Vagina (tissue), 2 donors: Measurements from ENCODE around the gene TEX44. TPM values are rescaled to one million over a fixed set of nuclear protein-coding genes. Genes with fewer than 3 reads are reported as not detected.
"Not testable (repeated sequence)": the region's sequence is repeated elsewhere in the genome, so short reads cannot be mapped to it uniquely, and the experiment has no call there.

ENCODE experiments used
- DNase-seq, 2 donors: peaks; one replicate each; pipeline ENCODE4 v3.0.0-alpha.2; 2017; ENCODE audit errors: extremely low spot score in 2 of 2
- H3K27ac ChIP-seq: fragments of 200-600 bp; sonication (generic); one replicate; pipeline ENCODE4 v1.5.1; 2019
- H3K27me3 ChIP-seq: fragments of 200-600 bp; sonication (generic); one replicate; pipeline ENCODE4 v1.5.1; 2019
- H3K36me3 ChIP-seq, 2 donors: fragments of 200-600 bp; sonication (generic); one replicate each; pipeline ENCODE4 v1.5.1; 2017 to 2019
- H3K4me1 ChIP-seq: fragments of 200-600 bp; sonication (generic); one replicate; pipeline ENCODE4 v1.5.1; 2019
- H3K4me3 ChIP-seq, 2 donors: fragments of 200-600 bp; sonication (generic); 1 replicate in 1 of 2; 2 replicates in 1 of 2; pipeline ENCODE4 v1.5.1; 2016 to 2019
- H3K9me3 ChIP-seq: fragments of 200-600 bp; sonication (generic); one replicate; pipeline ENCODE4 v1.5.1; 2019
- CTCF ChIP-seq, 3 experiments: fragments of 450-650 bp in 2 of 3; fragments of 200-600 bp in 1 of 3; sonication (generic) in 1 of 3; IDR thresholded peaks; one replicate each; pipeline ENCODE4 v1.5.1; 2017 to 2019; ENCODE audit warnings: antibody characterized with exemption in 3 of 3, mild to moderate bottlenecking in 2 of 3, moderate library complexity in 2 of 3
- POLR2A ChIP-seq, 2 donors: fragments of 450-650 bp; IDR thresholded peaks; one replicate each; pipeline ENCODE4 v1.6.1; 2017; ENCODE audit warnings: antibody characterized with exemption in 2 of 2, mild to moderate bottlenecking in 2 of 2, moderate library complexity in 2 of 2
- POLR2AphosphoS5 ChIP-seq, 2 donors: sonication (generic); formaldehyde crosslinking; IDR thresholded peaks; one replicate each; pipeline ENCODE4 v1.9.0; 2017; ENCODE audit warnings: antibody characterized with exemption in 2 of 2, mild to moderate bottlenecking in 2 of 2, low read depth in 1 of 2; ENCODE audit not compliant: insufficient read depth in 1 of 2
- intact Hi-C: fragments of 100-400 bp; cut with DNase I; formaldehyde crosslinking; loops from one replicate; pipeline ENCODE4 v1.15.1; 2023
- total RNA-seq: library from RNA; depleted of rRNA; stranded (reverse); fragments of >200 nt; gene quantifications from one replicate; pipeline ENCODE4 v1.2.3, GENCODE V29; 2016

Gene TEX44
- total RNA-seq, 1 donor from 2014 or later = not detected

GRCh38 chr2:231579560-231579959 is 13.1 kb upstream of the TEX44 start:
- TF ChIP-seq POLR2A (IDR thresholded peaks at IDR 0.05) (no peak), CTCF (IDR thresholded peaks at IDR 0.05) (no peak), POLR2AphosphoS5 (IDR thresholded peaks at IDR 0.05; ENCODE audit: insufficient read depth in 1 of 2, low read depth in 1 of 2) (no peak)
- no peak for DNase-seq
- Histone ChIP-seq H3K4me1 (no peaks in the 10 kb centered on the region), H3K9me3 (no peaks in the 10 kb centered on the region), H3K27me3 (no peaks in the 10 kb centered on the region), H3K36me3 (no peaks in the 10 kb centered on the region), H3K27ac (no peak overlapping the region), H3K4me3 (no peak overlapping the region)
- intact Hi-C loops = no loop called here

GRCh38 chr2:231581328-231581727 is 11.3 kb upstream of the TEX44 start:
- no peaks in the 10 kb centered on the region for H3K27me3 ChIP-seq
- intact Hi-C loops = no loop called here

DNA sequence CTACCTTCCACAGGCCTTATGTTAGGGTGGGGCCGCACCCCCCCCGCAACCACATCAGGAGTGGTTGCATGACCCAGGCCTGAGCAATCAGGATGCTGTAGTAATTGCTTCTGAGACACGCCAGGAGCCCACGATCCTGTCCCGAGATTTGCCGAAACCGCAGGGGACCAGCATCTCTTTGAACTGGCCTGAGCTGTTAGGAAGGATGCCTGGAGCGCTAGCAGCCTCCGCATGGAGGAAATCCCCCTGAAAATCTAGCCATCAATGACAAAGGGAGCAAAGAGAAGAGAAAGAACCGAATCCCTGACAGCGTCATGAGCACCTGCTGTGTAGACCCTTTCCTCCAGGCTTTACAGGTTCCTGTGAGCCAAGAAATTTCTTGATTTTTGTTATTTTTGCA is 8.7 kb upstream of the TEX44 start:
- Histone ChIP-seq H3K36me3 (no peaks in the 10 kb centered on the region), H3K4me1 (no peaks in the 10 kb centered on the region), H3K4me3 (no peak overlapping the region), H3K9me3 (no peaks in the 10 kb centered on the region), H3K27ac (no peak overlapping the region), H3K27me3 (no peaks in the 10 kb centered on the region)
- no peak for DNase-seq
- intact Hi-C loops = no loop called here
- TF ChIP-seq POLR2AphosphoS5 (IDR thresholded peaks at IDR 0.05; ENCODE audit: insufficient read depth in 1 of 2, low read depth in 1 of 2) (no peak), POLR2A (IDR thresholded peaks at IDR 0.05) (no peak)

More at GRCh38 chr2:231581328-231581727, 11.3 kb upstream of the TEX44 start:
- H3K4me3 ChIP-seq = no peak overlapping the region
- no peak for DNase-seq
- H3K9me3 ChIP-seq = no peaks in the 10 kb centered on the region
- TF ChIP-seq CTCF (IDR thresholded peaks at IDR 0.05) (no peak), POLR2A (IDR thresholded peaks at IDR 0.05) (no peak), POLR2AphosphoS5 (IDR thresholded peaks at IDR 0.05; ENCODE audit: insufficient read depth in 1 of 2, low read depth in 1 of 2) (no peak)
- no peak overlapping the region for H3K27ac ChIP-seq
- H3K36me3 ChIP-seq = no peaks in the 10 kb centered on the region
- no peaks in the 10 kb centered on the region for H3K4me1 ChIP-seq

GRCh38 chr2:231587744-231588143 is 4.9 kb upstream of the TEX44 start:
- intact Hi-C loops, H3K4me3 ChIP-seq, H3K9me3 ChIP-seq: not testable (repeated sequence)

GRCh38 chr2:231589656-231590055 is 3.0 kb upstream of the TEX44 start:
- no peak overlapping the region for H3K4me3 ChIP-seq
- no peaks in the 10 kb centered on the region for H3K27me3 ChIP-seq
- no peak for DNase-seq
- intact Hi-C loops = loop anchor here (10.0 kb wide), 1 partner anchor 65 kb away; no protein-coding TSS in a partner anchor
- TF ChIP-seq CTCF (IDR thresholded peaks at IDR 0.05) (no peak), POLR2AphosphoS5 (IDR thresholded peaks at IDR 0.05; ENCODE audit: insufficient read depth in 1 of 2, low read depth in 1 of 2) (no peak), POLR2A (IDR thresholded peaks at IDR 0.05) (no peak)
- H3K36me3 ChIP-seq = no peaks in the 10 kb centered on the region
- H3K27ac ChIP-seq = no peak overlapping the region
- no peaks in the 10 kb centered on the region for H3K9me3 ChIP-seq
- no peaks in the 10 kb centered on the region for H3K4me1 ChIP-seq

More at GRCh38 chr2:231587744-231588143, 4.9 kb upstream of the TEX44 start:
- not testable (repeated sequence) for H3K27me3 ChIP-seq, DNase-seq, H3K4me1 ChIP-seq, H3K36me3 ChIP-seq, H3K27ac ChIP-seq

GRCh38 chr2:231590614-231591013 is 2.0 kb upstream of the TEX44 start:
- Histone ChIP-seq H3K27me3 (no peaks in the 10 kb centered on the region), H3K4me3 (no peak overlapping the region), H3K4me1 (no peaks in the 10 kb centered on the region), H3K27ac (no peak overlapping the region), H3K9me3 (no peaks in the 10 kb centered on the region), H3K36me3 (no peaks in the 10 kb centered on the region)
- no peak for TF ChIP-seq CTCF (IDR thresholded peaks at IDR 0.05)
- TF ChIP-seq POLR2A (IDR thresholded peaks at IDR 0.05) = no peak
- peak in 1 of 2 donors; percentile 62 for TF ChIP-seq POLR2AphosphoS5 (IDR thresholded peaks at IDR 0.05; ENCODE audit: insufficient read depth in 1 of 2, low read depth in 1 of 2)
- intact Hi-C loops = loop anchor here (10.0 kb wide), 1 partner anchor 66 kb away; no protein-coding TSS in a partner anchor
- no peak for DNase-seq
